Esophagus muscularis mucosa (tissue), 4 donors: ENCODE results near the gene SKIDA1.
A peak's percentile ranks its signal among the peaks of the same experiment; 100 is the strongest.

Source experiments
- EP300 ChIP-seq: sonication (generic); formaldehyde crosslinking; IDR thresholded peaks from one replicate; pipeline ENCODE4 v1.6.1; 2017; ENCODE audit warnings: antibody characterized with exemption
- POLR2A ChIP-seq: fragments of 450-650 bp; IDR thresholded peaks from one replicate; pipeline ENCODE4 v1.6.1; 2017; ENCODE audit warnings: antibody characterized with exemption, moderate library complexity, mild to moderate bottlenecking, low read depth
- POLR2AphosphoS5 ChIP-seq, 2 donors: sonication (generic); formaldehyde crosslinking; IDR thresholded peaks; one replicate each; pipeline ENCODE4 v1.6.1; 2017; ENCODE audit warnings: antibody characterized with exemption in 2 of 2
- TF ChIP-seq, protein P1 (sequence below), 3 experiments: fragments of 200-600 bp in 2 of 3; fragments of 450-650 bp in 1 of 3; sonication (generic) in 2 of 3; IDR thresholded peaks; one replicate each; pipeline ENCODE4 v1.5.1; 2017 to 2019; ENCODE audit warnings: antibody characterized with exemption in 3 of 3, mild to moderate bottlenecking in 2 of 3, moderate library complexity in 1 of 3

DNA sequence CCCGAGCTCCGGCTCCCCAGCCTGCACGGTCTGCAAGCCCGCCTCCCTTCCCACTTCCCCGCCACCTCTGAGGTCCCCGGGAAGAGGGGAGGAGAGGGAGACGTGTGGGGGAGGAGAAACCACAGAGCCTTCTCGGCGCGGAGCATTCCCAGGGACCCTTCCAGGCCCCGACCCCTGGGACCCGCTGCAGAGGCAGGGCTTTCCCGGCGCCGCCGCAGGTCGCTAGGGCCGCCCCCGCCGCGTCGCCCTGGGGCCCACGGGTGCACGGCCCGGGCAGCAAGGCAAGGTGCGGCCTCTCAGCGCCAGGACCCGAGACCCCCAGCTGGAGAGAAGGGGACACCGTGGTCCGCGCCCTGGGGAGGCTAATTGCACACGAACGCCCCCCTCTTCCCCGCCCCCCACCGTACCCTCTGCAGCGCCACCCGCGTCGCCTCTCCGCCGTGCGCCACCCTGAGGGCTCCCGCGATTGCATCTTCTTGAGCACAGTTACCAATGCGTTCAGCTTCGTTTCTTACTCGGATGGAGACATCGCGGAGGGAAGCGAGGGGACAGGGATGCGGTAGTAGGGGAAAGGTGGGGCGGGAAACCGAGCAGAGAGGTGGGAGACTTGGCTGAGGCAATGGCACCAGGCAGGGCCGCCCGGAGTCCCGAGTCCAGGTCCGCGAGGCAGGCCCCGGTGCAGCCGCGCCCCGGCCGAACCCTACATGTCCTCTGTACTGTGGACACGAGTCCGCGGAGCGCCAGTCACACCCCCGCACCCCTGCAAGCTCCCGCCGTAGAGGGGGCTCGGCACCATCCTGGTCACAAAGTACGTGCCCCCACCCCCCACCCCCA, 28.9 kb downstream of the SKIDA1 start:
- TF ChIP-seq, protein P1, sequence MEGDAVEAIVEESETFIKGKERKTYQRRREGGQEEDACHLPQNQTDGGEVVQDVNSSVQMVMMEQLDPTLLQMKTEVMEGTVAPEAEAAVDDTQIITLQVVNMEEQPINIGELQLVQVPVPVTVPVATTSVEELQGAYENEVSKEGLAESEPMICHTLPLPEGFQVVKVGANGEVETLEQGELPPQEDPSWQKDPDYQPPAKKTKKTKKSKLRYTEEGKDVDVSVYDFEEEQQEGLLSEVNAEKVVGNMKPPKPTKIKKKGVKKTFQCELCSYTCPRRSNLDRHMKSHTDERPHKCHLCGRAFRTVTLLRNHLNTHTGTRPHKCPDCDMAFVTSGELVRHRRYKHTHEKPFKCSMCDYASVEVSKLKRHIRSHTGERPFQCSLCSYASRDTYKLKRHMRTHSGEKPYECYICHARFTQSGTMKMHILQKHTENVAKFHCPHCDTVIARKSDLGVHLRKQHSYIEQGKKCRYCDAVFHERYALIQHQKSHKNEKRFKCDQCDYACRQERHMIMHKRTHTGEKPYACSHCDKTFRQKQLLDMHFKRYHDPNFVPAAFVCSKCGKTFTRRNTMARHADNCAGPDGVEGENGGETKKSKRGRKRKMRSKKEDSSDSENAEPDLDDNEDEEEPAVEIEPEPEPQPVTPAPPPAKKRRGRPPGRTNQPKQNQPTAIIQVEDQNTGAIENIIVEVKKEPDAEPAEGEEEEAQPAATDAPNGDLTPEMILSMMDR (IDR thresholded peaks at IDR 0.05) = peak in 1 of 3 experiments; percentile 37
- TF ChIP-seq POLR2AphosphoS5 (IDR thresholded peaks at IDR 0.05) (no peak), POLR2A (no peak), EP300 (no peak)
